IPS-11a (cell line): Measurements from ENCODE around the gene CIDEA.

Experiments
- H3K4me3 ChIP-seq: one replicate; pipeline ENCODE4 v1.5.1; 2013; ENCODE audit warnings: low read depth, low read length, control low read depth

Gene CIDEA

GRCh38 chr18:12317664-12318333 lies 63.6 kb downstream of the CIDEA start:
- no peak overlapping the region for H3K4me3 ChIP-seq

GRCh38 chr18:12318334-12318697 lies 64.2 kb downstream of the CIDEA start:
- H3K4me3 ChIP-seq, result no peak overlapping the region

- no peak overlapping the region for H3K4me3 ChIP-seq
These were observed 64.7 kb downstream of the CIDEA start for GRCh38 chr18:12318857-12319256.

GRCh38 chr18:12321333-12321732 lies 67.2 kb downstream of the CIDEA start:
- H3K4me3 ChIP-seq, result no peak overlapping the region

- H3K4me3 ChIP-seq, result no peak overlapping the region
These were observed 71.0 kb downstream of the CIDEA start for GRCh38 chr18:12324991-12325725.

GRCh38 chr18:12325726-12326245 lies 71.6 kb downstream of the CIDEA start:
- H3K4me3 ChIP-seq, result no peak overlapping the region

- H3K4me3 ChIP-seq, result no peak overlapping the region
These were observed 72.7 kb downstream of the CIDEA start for GRCh38 chr18:12326711-12327460.
